Measurements from ENCODE around the gene MX1.

MX1 gene

DNA sequence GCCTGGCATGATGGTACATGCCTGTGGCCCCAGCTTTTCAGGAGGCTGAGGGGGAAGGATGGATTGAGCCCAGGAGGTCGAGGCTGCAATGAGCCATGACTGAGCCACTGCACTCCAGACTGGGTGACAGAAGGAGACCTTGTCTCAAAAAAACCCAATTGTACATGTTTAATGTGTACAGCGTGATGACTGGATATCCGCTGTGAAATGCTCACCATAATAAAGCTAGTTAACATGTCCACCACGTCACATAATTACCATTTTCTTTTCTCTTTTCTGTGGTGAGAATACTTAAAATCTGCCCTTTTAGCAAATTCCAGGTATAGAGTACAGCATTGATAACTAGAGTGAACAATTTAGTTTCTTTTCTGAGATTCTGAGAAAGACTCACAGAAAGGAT, 57.9 kb downstream of the MX1 start:
- TF ChIP-seq POLR2AphosphoS5 (IDR thresholded peaks at IDR 0.05; ENCODE audit: low read depth) (no peak), GABPA (IDR thresholded peaks at IDR 0.05; ENCODE audit: low read depth) (no peak), SPI1 (IDR thresholded peaks at IDR 0.05; ENCODE audit: borderline replicate concordance, low read depth) (no peak)
- TF ChIP-seq, protein P1, sequence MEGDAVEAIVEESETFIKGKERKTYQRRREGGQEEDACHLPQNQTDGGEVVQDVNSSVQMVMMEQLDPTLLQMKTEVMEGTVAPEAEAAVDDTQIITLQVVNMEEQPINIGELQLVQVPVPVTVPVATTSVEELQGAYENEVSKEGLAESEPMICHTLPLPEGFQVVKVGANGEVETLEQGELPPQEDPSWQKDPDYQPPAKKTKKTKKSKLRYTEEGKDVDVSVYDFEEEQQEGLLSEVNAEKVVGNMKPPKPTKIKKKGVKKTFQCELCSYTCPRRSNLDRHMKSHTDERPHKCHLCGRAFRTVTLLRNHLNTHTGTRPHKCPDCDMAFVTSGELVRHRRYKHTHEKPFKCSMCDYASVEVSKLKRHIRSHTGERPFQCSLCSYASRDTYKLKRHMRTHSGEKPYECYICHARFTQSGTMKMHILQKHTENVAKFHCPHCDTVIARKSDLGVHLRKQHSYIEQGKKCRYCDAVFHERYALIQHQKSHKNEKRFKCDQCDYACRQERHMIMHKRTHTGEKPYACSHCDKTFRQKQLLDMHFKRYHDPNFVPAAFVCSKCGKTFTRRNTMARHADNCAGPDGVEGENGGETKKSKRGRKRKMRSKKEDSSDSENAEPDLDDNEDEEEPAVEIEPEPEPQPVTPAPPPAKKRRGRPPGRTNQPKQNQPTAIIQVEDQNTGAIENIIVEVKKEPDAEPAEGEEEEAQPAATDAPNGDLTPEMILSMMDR (IDR thresholded peaks at IDR 0.05; ENCODE audit: insufficient read depth, low read length), result no peak
- TF ChIP-seq, protein P2, sequence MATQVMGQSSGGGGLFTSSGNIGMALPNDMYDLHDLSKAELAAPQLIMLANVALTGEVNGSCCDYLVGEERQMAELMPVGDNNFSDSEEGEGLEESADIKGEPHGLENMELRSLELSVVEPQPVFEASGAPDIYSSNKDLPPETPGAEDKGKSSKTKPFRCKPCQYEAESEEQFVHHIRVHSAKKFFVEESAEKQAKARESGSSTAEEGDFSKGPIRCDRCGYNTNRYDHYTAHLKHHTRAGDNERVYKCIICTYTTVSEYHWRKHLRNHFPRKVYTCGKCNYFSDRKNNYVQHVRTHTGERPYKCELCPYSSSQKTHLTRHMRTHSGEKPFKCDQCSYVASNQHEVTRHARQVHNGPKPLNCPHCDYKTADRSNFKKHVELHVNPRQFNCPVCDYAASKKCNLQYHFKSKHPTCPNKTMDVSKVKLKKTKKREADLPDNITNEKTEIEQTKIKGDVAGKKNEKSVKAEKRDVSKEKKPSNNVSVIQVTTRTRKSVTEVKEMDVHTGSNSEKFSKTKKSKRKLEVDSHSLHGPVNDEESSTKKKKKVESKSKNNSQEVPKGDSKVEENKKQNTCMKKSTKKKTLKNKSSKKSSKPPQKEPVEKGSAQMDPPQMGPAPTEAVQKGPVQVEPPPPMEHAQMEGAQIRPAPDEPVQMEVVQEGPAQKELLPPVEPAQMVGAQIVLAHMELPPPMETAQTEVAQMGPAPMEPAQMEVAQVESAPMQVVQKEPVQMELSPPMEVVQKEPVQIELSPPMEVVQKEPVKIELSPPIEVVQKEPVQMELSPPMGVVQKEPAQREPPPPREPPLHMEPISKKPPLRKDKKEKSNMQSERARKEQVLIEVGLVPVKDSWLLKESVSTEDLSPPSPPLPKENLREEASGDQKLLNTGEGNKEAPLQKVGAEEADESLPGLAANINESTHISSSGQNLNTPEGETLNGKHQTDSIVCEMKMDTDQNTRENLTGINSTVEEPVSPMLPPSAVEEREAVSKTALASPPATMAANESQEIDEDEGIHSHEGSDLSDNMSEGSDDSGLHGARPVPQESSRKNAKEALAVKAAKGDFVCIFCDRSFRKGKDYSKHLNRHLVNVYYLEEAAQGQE (IDR thresholded peaks at IDR 0.05; ENCODE audit: insufficient replicate concordance, low read depth), result no peak
- DNase-seq (ENCODE audit: low read depth in 1 of 2, low spot score in 1 of 2), result no peak

DNA sequence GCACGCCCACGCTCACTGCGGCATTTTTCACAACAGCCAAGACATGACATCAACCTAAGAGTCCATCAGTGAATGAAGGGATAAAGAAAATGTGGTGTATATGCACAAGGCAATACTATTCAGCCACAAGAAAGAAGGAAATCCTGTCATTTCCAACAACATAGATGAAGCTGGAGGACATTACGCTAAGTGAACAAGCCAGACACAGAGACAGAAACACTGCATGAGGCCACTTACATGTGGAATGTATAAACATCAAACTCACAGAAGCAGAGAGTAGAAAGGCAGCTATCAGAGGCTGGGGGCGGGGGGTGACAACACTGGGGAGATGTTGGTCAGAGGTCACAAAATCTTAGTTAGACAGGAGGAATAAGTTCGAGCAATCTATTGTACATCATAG, 61.0 kb downstream of the MX1 start:
- no peak overlapping the region for H3K4me3 ChIP-seq (replicated peaks; ENCODE audit: insufficient read depth, low read length)
- DNase-seq (ENCODE audit: low read depth in 1 of 2, low spot score in 1 of 2), result no peak
- H3K27ac ChIP-seq (replicated peaks), result no peak overlapping the region
- no peaks in the 10 kb centered on the region for H3K27me3 ChIP-seq (ENCODE audit: insufficient read depth, poor library complexity, severe bottlenecking)
- TF ChIP-seq, protein P1 (IDR thresholded peaks at IDR 0.05; ENCODE audit: insufficient read depth, low read length), result no peak
- TF ChIP-seq GABPA (IDR thresholded peaks at IDR 0.05; ENCODE audit: low read depth) (no peak), POLR2AphosphoS5 (IDR thresholded peaks at IDR 0.05; ENCODE audit: low read depth) (no peak), SPI1 (IDR thresholded peaks at IDR 0.05; ENCODE audit: borderline replicate concordance, low read depth) (no peak)
- TF ChIP-seq, protein P2 (IDR thresholded peaks at IDR 0.05; ENCODE audit: insufficient replicate concordance, low read depth), result no peak

More for the DNA sequence above, 57.9 kb downstream of the MX1 start:
- H3K4me3 ChIP-seq (replicated peaks; ENCODE audit: insufficient read depth, low read length), result no peak overlapping the region
- no peaks in the 10 kb centered on the region for H3K27me3 ChIP-seq (ENCODE audit: insufficient read depth, poor library complexity, severe bottlenecking)
- no peak overlapping the region for H3K27ac ChIP-seq (replicated peaks)

DNA sequence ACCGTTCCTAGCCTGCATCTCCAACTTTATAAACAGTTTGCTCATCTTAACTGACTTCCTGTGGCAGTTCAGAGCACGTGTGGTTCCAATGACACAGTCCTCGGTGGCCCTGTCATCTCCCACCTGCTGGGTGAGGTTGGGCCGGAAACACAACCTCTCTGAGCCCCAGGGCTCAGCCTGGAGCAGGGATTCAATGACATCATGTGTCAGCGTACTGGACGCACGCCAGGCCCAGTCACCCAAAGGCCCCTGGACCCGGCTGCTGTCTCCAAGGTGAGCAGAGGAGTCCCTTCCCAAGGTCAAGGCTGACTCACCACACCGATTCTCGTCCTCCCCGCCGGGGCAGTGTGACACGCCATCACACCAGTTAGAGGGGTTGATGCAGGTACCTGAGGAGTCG, 62.0 kb downstream of the MX1 start:
- Histone ChIP-seq H3K27me3 (ENCODE audit: insufficient read depth, poor library complexity, severe bottlenecking) (no peaks in the 10 kb centered on the region), H3K4me3 (replicated peaks; ENCODE audit: insufficient read depth, low read length) (no peak overlapping the region), H3K27ac (replicated peaks) (no peak overlapping the region)
- TF ChIP-seq, protein P1 (IDR thresholded peaks at IDR 0.05; ENCODE audit: insufficient read depth, low read length), result no peak
- no peak for TF ChIP-seq GABPA (IDR thresholded peaks at IDR 0.05; ENCODE audit: low read depth)
- no peak for TF ChIP-seq POLR2AphosphoS5 (IDR thresholded peaks at IDR 0.05; ENCODE audit: low read depth)
- TF ChIP-seq SPI1 (IDR thresholded peaks at IDR 0.05; ENCODE audit: borderline replicate concordance, low read depth), result no peak
- TF ChIP-seq, protein P2 (IDR thresholded peaks at IDR 0.05; ENCODE audit: insufficient replicate concordance, low read depth), result no peak
- no peak for DNase-seq (ENCODE audit: low read depth in 1 of 2, low spot score in 1 of 2)
